ENCODE results near the gene FGF19.
"Not testable (repeated sequence)": the region's sequence is repeated elsewhere in the genome, so short reads cannot be mapped to it uniquely, and the experiment has no call there.

Gene FGF19

GRCh38 chr11:69695581-69695980, 8.2 kb downstream of the FGF19 start:
- DNase-seq: no peak

GRCh38 chr11:69694781-69695180, 9.0 kb downstream of the FGF19 start:
- DNase-seq: no peak

GRCh38 chr11:69692422-69692821, 11.4 kb downstream of the FGF19 start:
- DNase-seq: no peak

GRCh38 chr11:69691463-69691862, 12.4 kb downstream of the FGF19 start:
- peak; percentile 70 for DNase-seq

GRCh38 chr11:69689484-69690319, 14.1 kb downstream of the FGF19 start:
- no peak for DNase-seq

GRCh38 chr11:69687969-69688771, 15.7 kb downstream of the FGF19 start:
- not testable (repeated sequence) for DNase-seq

GRCh38 chr11:69686856-69687255, 17.0 kb downstream of the FGF19 start:
- DNase-seq: no peak

GRCh38 chr11:69686452-69686851, 17.4 kb downstream of the FGF19 start:
- DNase-seq: no peak

- no peak for DNase-seq
These were observed 18.5 kb downstream of the FGF19 start for GRCh38 chr11:69685348-69685747.

- no peak for DNase-seq
These were observed 19.2 kb downstream of the FGF19 start for GRCh38 chr11:69684651-69685050.

GRCh38 chr11:69683764-69684333, 20.0 kb downstream of the FGF19 start:
- DNase-seq: no peak

- DNase-seq: no peak
These were observed 21.0 kb downstream of the FGF19 start for GRCh38 chr11:69682681-69683326.

- DNase-seq: no peak
These were observed 21.6 kb downstream of the FGF19 start for GRCh38 chr11:69682221-69682620.

GRCh38 chr11:69680688-69681087, 23.1 kb downstream of the FGF19 start:
- no peak for DNase-seq

GRCh38 chr11:69677749-69678148, 26.1 kb downstream of the FGF19 start:
- DNase-seq: no peak

- DNase-seq: peak; percentile 96
These were observed 28.7 kb downstream of the FGF19 start, which contains the start of gene LTO1 for GRCh38 chr11:69674886-69675714. LTO1 (minus strand) TSS chr11:69675353; CDS start chr11:69675239, 114 bp downstream.

GRCh38 chr11:69674267-69674885, 29.4 kb downstream of the FGF19 start:
- DNase-seq: peak; percentile 58

GRCh38 chr11:69671734-69672465, 31.9 kb downstream of the FGF19 start:
- no peak for DNase-seq

GRCh38 chr11:69670158-69670845, 33.5 kb downstream of the FGF19 start:
- peak; percentile 85 for DNase-seq

GRCh38 chr11:69669486-69669885, 34.3 kb downstream of the FGF19 start:
- no peak for DNase-seq
